ENCODE data around the gene AP3S2.
"Not testable (repeated sequence)": the region's sequence is repeated elsewhere in the genome, so short reads cannot be mapped to it uniquely, and the experiment has no call there.

Gene AP3S2

GRCh38 chr15:89845305-89845893 is 48.4 kb downstream of the AP3S2 start:
- no peak overlapping the region for H3K9ac ChIP-seq (ENCODE audit: low read depth, low read length)
- no peaks in the 10 kb centered on the region for H3K9me3 ChIP-seq (ENCODE audit: control insufficient read depth, insufficient read depth, low read length)
- no peak overlapping the region for H3K4me3 ChIP-seq (ENCODE audit: low read depth, low read length)
- H3K4me1 ChIP-seq (ENCODE audit: control insufficient read depth, insufficient read depth, low read length) = no peaks in the 10 kb centered on the region
- H3K27me3 ChIP-seq (ENCODE audit: control insufficient read depth, insufficient read depth, low read length) = no peaks in the 10 kb centered on the region
- peak overlapping the region; percentile 26 for H3K27ac ChIP-seq (ENCODE audit: low read depth, low read length)
- H3K36me3 ChIP-seq (ENCODE audit: control insufficient read depth, insufficient read depth, low read length) = peaks cover 20% of the 10 kb centered on the region; the same call in 1 of the 2 replicates

GRCh38 chr15:89841962-89842361 is 51.8 kb downstream of the AP3S2 start:
- Histone ChIP-seq H3K4me3 (ENCODE audit: low read depth, low read length) (no peak overlapping the region), H3K36me3 (ENCODE audit: control insufficient read depth, insufficient read depth, low read length) (peaks cover 22% of the 10 kb centered on the region), H3K4me1 (ENCODE audit: control insufficient read depth, insufficient read depth, low read length) (no peaks in the 10 kb centered on the region), H3K9me3 (ENCODE audit: control insufficient read depth, insufficient read depth, low read length) (no peaks in the 10 kb centered on the region), H3K27ac (ENCODE audit: low read depth, low read length) (no peak overlapping the region), H3K27me3 (ENCODE audit: control insufficient read depth, insufficient read depth, low read length) (no peaks in the 10 kb centered on the region), H3K9ac (ENCODE audit: low read depth, low read length) (no peak overlapping the region)

- Histone ChIP-seq H3K9me3 (ENCODE audit: control insufficient read depth, insufficient read depth, low read length) (no peaks in the 10 kb centered on the region), H3K27ac (ENCODE audit: low read depth, low read length) (no peak overlapping the region), H3K4me3 (ENCODE audit: low read depth, low read length) (no peak overlapping the region), H3K4me1 (ENCODE audit: control insufficient read depth, insufficient read depth, low read length) (no peaks in the 10 kb centered on the region), H3K36me3 (ENCODE audit: control insufficient read depth, insufficient read depth, low read length) (peaks cover 26% of the 10 kb centered on the region), H3K27me3 (ENCODE audit: control insufficient read depth, insufficient read depth, low read length) (no peaks in the 10 kb centered on the region), H3K9ac (ENCODE audit: low read depth, low read length) (no peak overlapping the region)
Observed at GRCh38 chr15:89841306-89841705, 52.5 kb downstream of the AP3S2 start.

- Histone ChIP-seq H3K27ac (ENCODE audit: low read depth, low read length) (no peak overlapping the region), H3K4me3 (ENCODE audit: low read depth, low read length) (no peak overlapping the region), H3K9ac (ENCODE audit: low read depth, low read length) (no peak overlapping the region), H3K27me3 (ENCODE audit: control insufficient read depth, insufficient read depth, low read length) (no peaks in the 10 kb centered on the region), H3K4me1 (ENCODE audit: control insufficient read depth, insufficient read depth, low read length) (no peaks in the 10 kb centered on the region), H3K36me3 (ENCODE audit: control insufficient read depth, insufficient read depth, low read length) (peaks cover 38% of the 10 kb centered on the region), H3K9me3 (ENCODE audit: control insufficient read depth, insufficient read depth, low read length) (no peaks in the 10 kb centered on the region)
Observed at GRCh38 chr15:89839167-89839810, 54.5 kb downstream of the AP3S2 start.

- Histone ChIP-seq H3K27ac (ENCODE audit: low read depth, low read length) (no peak overlapping the region), H3K4me1 (ENCODE audit: control insufficient read depth, insufficient read depth, low read length) (no peaks in the 10 kb centered on the region), H3K36me3 (ENCODE audit: control insufficient read depth, insufficient read depth, low read length) (peaks cover 50% of the 10 kb centered on the region), H3K27me3 (ENCODE audit: control insufficient read depth, insufficient read depth, low read length) (no peaks in the 10 kb centered on the region), H3K4me3 (ENCODE audit: low read depth, low read length) (no peak overlapping the region), H3K9ac (ENCODE audit: low read depth, low read length) (no peak overlapping the region), H3K9me3 (ENCODE audit: control insufficient read depth, insufficient read depth, low read length) (no peaks in the 10 kb centered on the region)
Observed at GRCh38 chr15:89837830-89838178, 56.0 kb downstream of the AP3S2 start.

GRCh38 chr15:89837134-89837829 is 56.5 kb downstream of the AP3S2 start:
- H3K36me3 ChIP-seq (ENCODE audit: control insufficient read depth, insufficient read depth, low read length) = peaks cover 52% of the 10 kb centered on the region
- no peak overlapping the region for H3K9ac ChIP-seq (ENCODE audit: low read depth, low read length)
- peak overlapping the region; percentile 14 for H3K27ac ChIP-seq (ENCODE audit: low read depth, low read length)
- H3K4me3 ChIP-seq (ENCODE audit: low read depth, low read length) = no peak overlapping the region
- no peaks in the 10 kb centered on the region for H3K27me3 ChIP-seq (ENCODE audit: control insufficient read depth, insufficient read depth, low read length)
- H3K4me1 ChIP-seq (ENCODE audit: control insufficient read depth, insufficient read depth, low read length) = no peaks in the 10 kb centered on the region
- no peaks in the 10 kb centered on the region for H3K9me3 ChIP-seq (ENCODE audit: control insufficient read depth, insufficient read depth, low read length)

- Histone ChIP-seq H3K27me3 (ENCODE audit: control insufficient read depth, insufficient read depth, low read length) (no peaks in the 10 kb centered on the region), H3K4me1 (ENCODE audit: control insufficient read depth, insufficient read depth, low read length) (no peaks in the 10 kb centered on the region), H3K9ac (ENCODE audit: low read depth, low read length) (no peak overlapping the region), H3K36me3 (ENCODE audit: control insufficient read depth, insufficient read depth, low read length) (peaks cover 52% of the 10 kb centered on the region), H3K27ac (ENCODE audit: low read depth, low read length) (peak overlapping the region; percentile 14), H3K9me3 (ENCODE audit: control insufficient read depth, insufficient read depth, low read length) (no peaks in the 10 kb centered on the region), H3K4me3 (ENCODE audit: low read depth, low read length) (no peak overlapping the region)
Observed at GRCh38 chr15:89836267-89837133, 57.3 kb downstream of the AP3S2 start.

- H3K27me3 ChIP-seq (ENCODE audit: control insufficient read depth, insufficient read depth, low read length) = no peaks in the 10 kb centered on the region
- no peak overlapping the region for H3K4me3 ChIP-seq (ENCODE audit: low read depth, low read length)
- H3K4me1 ChIP-seq (ENCODE audit: control insufficient read depth, insufficient read depth, low read length) = no peaks in the 10 kb centered on the region
- H3K27ac ChIP-seq (ENCODE audit: low read depth, low read length) = no peak overlapping the region
- H3K9ac ChIP-seq (ENCODE audit: low read depth, low read length) = no peak overlapping the region
- no peaks in the 10 kb centered on the region for H3K9me3 ChIP-seq (ENCODE audit: control insufficient read depth, insufficient read depth, low read length)
- peaks cover 52% of the 10 kb centered on the region for H3K36me3 ChIP-seq (ENCODE audit: control insufficient read depth, insufficient read depth, low read length)
Observed at GRCh38 chr15:89835176-89835564, 58.6 kb downstream of the AP3S2 start.

- H3K9me3 ChIP-seq (ENCODE audit: control insufficient read depth, insufficient read depth, low read length); H3K27ac ChIP-seq (ENCODE audit: low read depth, low read length); H3K9ac ChIP-seq (ENCODE audit: low read depth, low read length); H3K4me3 ChIP-seq (ENCODE audit: low read depth, low read length); H3K27me3 ChIP-seq (ENCODE audit: control insufficient read depth, insufficient read depth, low read length); H3K4me1 ChIP-seq (ENCODE audit: control insufficient read depth, insufficient read depth, low read length): not testable (repeated sequence)
- H3K36me3 ChIP-seq (ENCODE audit: control insufficient read depth, insufficient read depth, low read length) = peaks cover 46% of the 10 kb centered on the region
Observed at GRCh38 chr15:89834465-89835175, 59.2 kb downstream of the AP3S2 start.

- H3K27me3 ChIP-seq (ENCODE audit: control insufficient read depth, insufficient read depth, low read length) = no peaks in the 10 kb centered on the region
- H3K4me3 ChIP-seq (ENCODE audit: low read depth, low read length) = no peak overlapping the region
- H3K9ac ChIP-seq (ENCODE audit: low read depth, low read length) = no peak overlapping the region
- no peaks in the 10 kb centered on the region for H3K4me1 ChIP-seq (ENCODE audit: control insufficient read depth, insufficient read depth, low read length)
- no peaks in the 10 kb centered on the region for H3K9me3 ChIP-seq (ENCODE audit: control insufficient read depth, insufficient read depth, low read length)
- no peak overlapping the region for H3K27ac ChIP-seq (ENCODE audit: low read depth, low read length)
- H3K36me3 ChIP-seq (ENCODE audit: control insufficient read depth, insufficient read depth, low read length) = peaks cover 44% of the 10 kb centered on the region
Observed at GRCh38 chr15:89833966-89834365, 59.8 kb downstream of the AP3S2 start.

Measured in HUES48 (cell line).